Measurements from ENCODE around the gene PROM1.

The PROM1 gene, protein sequence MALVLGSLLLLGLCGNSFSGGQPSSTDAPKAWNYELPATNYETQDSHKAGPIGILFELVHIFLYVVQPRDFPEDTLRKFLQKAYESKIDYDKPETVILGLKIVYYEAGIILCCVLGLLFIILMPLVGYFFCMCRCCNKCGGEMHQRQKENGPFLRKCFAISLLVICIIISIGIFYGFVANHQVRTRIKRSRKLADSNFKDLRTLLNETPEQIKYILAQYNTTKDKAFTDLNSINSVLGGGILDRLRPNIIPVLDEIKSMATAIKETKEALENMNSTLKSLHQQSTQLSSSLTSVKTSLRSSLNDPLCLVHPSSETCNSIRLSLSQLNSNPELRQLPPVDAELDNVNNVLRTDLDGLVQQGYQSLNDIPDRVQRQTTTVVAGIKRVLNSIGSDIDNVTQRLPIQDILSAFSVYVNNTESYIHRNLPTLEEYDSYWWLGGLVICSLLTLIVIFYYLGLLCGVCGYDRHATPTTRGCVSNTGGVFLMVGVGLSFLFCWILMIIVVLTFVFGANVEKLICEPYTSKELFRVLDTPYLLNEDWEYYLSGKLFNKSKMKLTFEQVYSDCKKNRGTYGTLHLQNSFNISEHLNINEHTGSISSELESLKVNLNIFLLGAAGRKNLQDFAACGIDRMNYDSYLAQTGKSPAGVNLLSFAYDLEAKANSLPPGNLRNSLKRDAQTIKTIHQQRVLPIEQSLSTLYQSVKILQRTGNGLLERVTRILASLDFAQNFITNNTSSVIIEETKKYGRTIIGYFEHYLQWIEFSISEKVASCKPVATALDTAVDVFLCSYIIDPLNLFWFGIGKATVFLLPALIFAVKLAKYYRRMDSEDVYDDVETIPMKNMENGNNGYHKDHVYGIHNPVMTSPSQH

DNA sequence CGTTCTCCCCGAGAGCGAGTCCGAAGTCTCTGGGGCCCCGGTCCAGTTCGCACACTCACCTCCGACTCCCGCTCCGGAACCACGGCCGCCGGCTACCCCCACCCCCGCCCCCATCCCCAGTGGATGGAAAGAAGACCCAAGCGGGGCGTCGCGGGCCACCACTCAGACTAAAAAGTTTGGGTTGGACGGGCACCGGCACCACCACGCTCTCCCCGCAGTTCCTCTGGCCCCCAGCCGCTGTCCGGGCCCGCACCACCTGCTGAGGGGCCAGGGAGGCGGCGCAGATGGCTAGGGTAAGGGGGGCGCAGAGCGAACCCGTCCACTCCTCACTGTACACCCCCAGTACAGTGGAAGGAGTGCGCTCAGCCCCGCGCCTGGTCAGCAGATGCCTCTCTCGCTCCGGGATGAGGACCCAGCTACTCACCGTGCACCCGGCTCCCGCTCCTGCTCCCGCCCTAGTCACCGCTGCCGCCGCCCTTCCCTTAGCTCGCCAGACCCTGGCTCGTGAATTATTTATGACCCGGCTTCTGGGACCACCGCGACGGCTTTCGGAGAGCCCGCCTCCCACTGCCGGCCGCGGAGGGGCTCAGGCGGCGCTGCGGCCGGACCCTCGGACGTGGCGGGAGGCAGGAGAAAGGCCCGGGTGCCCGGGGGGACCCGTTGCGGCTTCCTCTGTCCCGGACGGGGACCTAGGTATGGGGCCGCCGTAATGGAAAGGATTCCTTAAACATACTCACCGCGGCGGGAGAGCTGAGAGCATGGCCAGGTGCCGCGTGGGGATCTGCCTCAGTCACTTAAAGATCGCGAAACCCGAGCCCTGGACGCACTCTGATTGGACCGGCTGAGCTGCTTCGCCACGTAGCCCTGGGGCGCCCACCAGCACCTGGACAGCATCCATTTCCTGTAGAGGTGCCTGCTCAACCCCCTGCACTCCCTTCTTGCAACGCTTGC is at the start of gene PROM1:
PROM1 (minus strand) TSS at position 783 of the 951 bp plus-strand sequence. CDS start 8,117 bp downstream, outside the sequence.
- Histone ChIP-seq H3K9me3 (ENCODE audit: insufficient read depth, low read length) (no peaks in the 10 kb centered on the region), H3K27ac (ENCODE audit: low read depth, low read length) (no peak within 1 kb of the TSS), H3K4me3 (ENCODE audit: insufficient read depth, low read length, poor library complexity, severe bottlenecking) (no peak within 1 kb of the TSS), H3K79me2 (ENCODE audit: insufficient read depth, low read length) (no peaks in the 10 kb centered on the region), H3K4me2 (ENCODE audit: low read depth, low read length, poor library complexity, severe bottlenecking) (no peak within 1 kb of the TSS), H3K9ac (ENCODE audit: low read length) (no peak within 1 kb of the TSS), H2AFZ (ENCODE audit: low read depth, low read length, severe bottlenecking) (no peak within 1 kb of the TSS), H3K9me2 (replicated peaks; ENCODE audit: insufficient read depth, low read length) (no peaks in the 10 kb centered on the region), H3K36me3 (ENCODE audit: low read length) (no peaks in the 10 kb centered on the region), H3F3A (ENCODE audit: insufficient read depth) (no peaks in the 10 kb centered on the region), H3K27me3 (ENCODE audit: low read length) (no peaks in the 10 kb centered on the region), H4K20me1 (ENCODE audit: low read depth, low read length) (no peaks in the 10 kb centered on the region)
- no peak for TF ChIP-seq EZH2phosphoT487 (conservative IDR thresholded peaks at IDR 0.05; ENCODE audit: low read length)
- TF ChIP-seq, protein P1, sequence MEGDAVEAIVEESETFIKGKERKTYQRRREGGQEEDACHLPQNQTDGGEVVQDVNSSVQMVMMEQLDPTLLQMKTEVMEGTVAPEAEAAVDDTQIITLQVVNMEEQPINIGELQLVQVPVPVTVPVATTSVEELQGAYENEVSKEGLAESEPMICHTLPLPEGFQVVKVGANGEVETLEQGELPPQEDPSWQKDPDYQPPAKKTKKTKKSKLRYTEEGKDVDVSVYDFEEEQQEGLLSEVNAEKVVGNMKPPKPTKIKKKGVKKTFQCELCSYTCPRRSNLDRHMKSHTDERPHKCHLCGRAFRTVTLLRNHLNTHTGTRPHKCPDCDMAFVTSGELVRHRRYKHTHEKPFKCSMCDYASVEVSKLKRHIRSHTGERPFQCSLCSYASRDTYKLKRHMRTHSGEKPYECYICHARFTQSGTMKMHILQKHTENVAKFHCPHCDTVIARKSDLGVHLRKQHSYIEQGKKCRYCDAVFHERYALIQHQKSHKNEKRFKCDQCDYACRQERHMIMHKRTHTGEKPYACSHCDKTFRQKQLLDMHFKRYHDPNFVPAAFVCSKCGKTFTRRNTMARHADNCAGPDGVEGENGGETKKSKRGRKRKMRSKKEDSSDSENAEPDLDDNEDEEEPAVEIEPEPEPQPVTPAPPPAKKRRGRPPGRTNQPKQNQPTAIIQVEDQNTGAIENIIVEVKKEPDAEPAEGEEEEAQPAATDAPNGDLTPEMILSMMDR (IDR thresholded peaks at IDR 0.05; ENCODE audit: insufficient read depth, low read length, poor library complexity, severe bottlenecking) = no peak

DNA sequence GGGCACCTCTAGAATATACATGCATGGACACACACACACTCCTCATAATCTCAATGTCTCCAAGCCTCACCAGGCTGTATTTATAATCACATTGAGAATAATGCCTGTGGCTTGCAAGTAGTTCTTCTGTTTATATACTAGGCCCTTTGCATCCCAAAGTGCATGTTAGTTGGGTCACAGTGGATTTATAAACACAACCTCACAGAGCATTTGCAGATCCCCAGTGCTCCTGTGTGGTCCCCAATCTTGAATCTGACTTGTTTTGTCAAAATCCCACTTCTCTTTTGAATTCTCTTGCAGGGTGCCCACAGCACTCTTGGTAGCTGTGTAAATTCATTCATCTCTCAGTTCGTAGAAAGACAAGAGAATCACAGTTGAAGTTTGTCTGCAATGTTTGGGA is 49.6 kb upstream of the PROM1 start:
- TF ChIP-seq, protein P1 (IDR thresholded peaks at IDR 0.05; ENCODE audit: insufficient read depth, low read length, poor library complexity, severe bottlenecking) = no peak
- TF ChIP-seq EZH2phosphoT487 (conservative IDR thresholded peaks at IDR 0.05; ENCODE audit: low read length) = no peak

DNA sequence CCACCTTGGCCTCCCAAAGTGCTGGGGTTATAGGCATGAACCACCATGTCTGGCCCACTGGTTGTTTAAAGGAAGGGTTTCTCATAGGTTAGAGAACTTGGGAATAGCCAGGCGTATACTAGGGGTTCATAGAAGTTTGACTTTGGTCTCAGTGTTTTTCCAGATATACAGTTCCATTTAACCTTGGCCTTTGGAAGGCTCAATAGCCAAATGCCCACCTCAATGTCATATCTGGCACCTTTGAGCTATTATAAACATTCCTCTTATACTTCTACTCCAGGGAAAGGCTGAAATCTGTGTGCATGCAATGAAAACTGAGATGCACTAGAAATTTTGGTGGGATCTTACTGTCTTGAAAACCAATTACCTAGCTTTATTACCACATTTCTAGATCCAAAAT is 47.5 kb upstream of the PROM1 start:
- no peaks in the 10 kb centered on the region for H3K79me2 ChIP-seq (ENCODE audit: insufficient read depth, low read length)
- no peaks in the 10 kb centered on the region for H3K9me3 ChIP-seq (ENCODE audit: insufficient read depth, low read length)
- no peak overlapping the region for H3K4me2 ChIP-seq (ENCODE audit: low read depth, low read length, poor library complexity, severe bottlenecking)
- H4K20me1 ChIP-seq (ENCODE audit: low read depth, low read length) = no peaks in the 10 kb centered on the region
- H3K27ac ChIP-seq (ENCODE audit: low read depth, low read length) = no peak overlapping the region
- TF ChIP-seq, protein P1 (IDR thresholded peaks at IDR 0.05; ENCODE audit: insufficient read depth, low read length, poor library complexity, severe bottlenecking) = no peak
- no peak for TF ChIP-seq EZH2phosphoT487 (conservative IDR thresholded peaks at IDR 0.05; ENCODE audit: low read length)
- H3K27me3 ChIP-seq (ENCODE audit: low read length) = no peaks in the 10 kb centered on the region
- H3F3A ChIP-seq (ENCODE audit: insufficient read depth) = no peaks in the 10 kb centered on the region
- no peak overlapping the region for H2AFZ ChIP-seq (ENCODE audit: low read depth, low read length, severe bottlenecking)
- no peak overlapping the region for H3K9ac ChIP-seq (ENCODE audit: low read length)
- H3K4me3 ChIP-seq (ENCODE audit: insufficient read depth, low read length, poor library complexity, severe bottlenecking) = no peak overlapping the region
- no peaks in the 10 kb centered on the region for H3K36me3 ChIP-seq (ENCODE audit: low read length)
- H3K9me2 ChIP-seq (replicated peaks; ENCODE audit: insufficient read depth, low read length) = no peaks in the 10 kb centered on the region

More for the DNA sequence above, 49.6 kb upstream of the PROM1 start:
- Histone ChIP-seq H4K20me1 (ENCODE audit: low read depth, low read length) (no peaks in the 10 kb centered on the region), H3K4me2 (ENCODE audit: low read depth, low read length, poor library complexity, severe bottlenecking) (no peak overlapping the region), H3K27ac (ENCODE audit: low read depth, low read length) (no peak overlapping the region), H3K36me3 (ENCODE audit: low read length) (no peaks in the 10 kb centered on the region), H2AFZ (ENCODE audit: low read depth, low read length, severe bottlenecking) (no peak overlapping the region), H3K79me2 (ENCODE audit: insufficient read depth, low read length) (no peaks in the 10 kb centered on the region), H3K4me3 (ENCODE audit: insufficient read depth, low read length, poor library complexity, severe bottlenecking) (no peak overlapping the region), H3F3A (ENCODE audit: insufficient read depth) (no peaks in the 10 kb centered on the region), H3K27me3 (ENCODE audit: low read length) (no peaks in the 10 kb centered on the region), H3K9me2 (replicated peaks; ENCODE audit: insufficient read depth, low read length) (no peaks in the 10 kb centered on the region), H3K9me3 (ENCODE audit: insufficient read depth, low read length) (no peaks in the 10 kb centered on the region), H3K9ac (ENCODE audit: low read length) (no peak overlapping the region)
